GM19397 (cell line): Measurements from ENCODE around the gene AGPAT4.
"Not testable (repeated sequence)": the region's sequence is repeated elsewhere in the genome, so short reads cannot be mapped to it uniquely, and the experiment has no call there.

Source experiments
- ATAC-seq: cut with Tn5 transposase; IDR thresholded peaks from one replicate; pipeline ENCODE4 v1.9.1; 2021; ENCODE audit warnings: mild to moderate bottlenecking, moderate library complexity; ENCODE audit not compliant: unreplicated experiment

AGPAT4 gene

DNA sequence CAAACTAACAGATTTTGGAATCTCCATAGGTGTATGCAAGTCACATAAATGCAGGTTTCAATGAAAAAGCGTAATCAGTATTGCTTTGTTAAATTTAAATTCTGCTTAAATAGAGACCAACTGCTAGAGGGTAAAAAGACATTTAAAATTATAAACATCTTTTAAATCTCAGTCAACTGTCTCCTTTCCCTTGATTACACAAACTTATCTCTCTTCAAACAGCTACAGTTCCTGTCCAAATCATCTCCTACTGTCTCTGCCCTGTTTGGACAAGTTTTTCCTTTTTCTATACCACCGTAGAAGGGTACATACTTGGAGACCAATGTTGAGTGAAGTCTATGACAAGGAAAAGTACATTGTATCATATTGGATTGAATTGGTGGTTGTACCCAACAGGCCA lies 43.5 kb downstream of the AGPAT4 start:
- ATAC-seq = no peak

GRCh38 chr6:161228921-161229591 lies 44.8 kb downstream of the AGPAT4 start:
- ATAC-seq = no peak

- no peak for ATAC-seq
Observed at GRCh38 chr6:161228096-161228495, 45.8 kb downstream of the AGPAT4 start.

GRCh38 chr6:161227004-161227960 lies 46.6 kb downstream of the AGPAT4 start:
- ATAC-seq = peak; percentile 19

DNA sequence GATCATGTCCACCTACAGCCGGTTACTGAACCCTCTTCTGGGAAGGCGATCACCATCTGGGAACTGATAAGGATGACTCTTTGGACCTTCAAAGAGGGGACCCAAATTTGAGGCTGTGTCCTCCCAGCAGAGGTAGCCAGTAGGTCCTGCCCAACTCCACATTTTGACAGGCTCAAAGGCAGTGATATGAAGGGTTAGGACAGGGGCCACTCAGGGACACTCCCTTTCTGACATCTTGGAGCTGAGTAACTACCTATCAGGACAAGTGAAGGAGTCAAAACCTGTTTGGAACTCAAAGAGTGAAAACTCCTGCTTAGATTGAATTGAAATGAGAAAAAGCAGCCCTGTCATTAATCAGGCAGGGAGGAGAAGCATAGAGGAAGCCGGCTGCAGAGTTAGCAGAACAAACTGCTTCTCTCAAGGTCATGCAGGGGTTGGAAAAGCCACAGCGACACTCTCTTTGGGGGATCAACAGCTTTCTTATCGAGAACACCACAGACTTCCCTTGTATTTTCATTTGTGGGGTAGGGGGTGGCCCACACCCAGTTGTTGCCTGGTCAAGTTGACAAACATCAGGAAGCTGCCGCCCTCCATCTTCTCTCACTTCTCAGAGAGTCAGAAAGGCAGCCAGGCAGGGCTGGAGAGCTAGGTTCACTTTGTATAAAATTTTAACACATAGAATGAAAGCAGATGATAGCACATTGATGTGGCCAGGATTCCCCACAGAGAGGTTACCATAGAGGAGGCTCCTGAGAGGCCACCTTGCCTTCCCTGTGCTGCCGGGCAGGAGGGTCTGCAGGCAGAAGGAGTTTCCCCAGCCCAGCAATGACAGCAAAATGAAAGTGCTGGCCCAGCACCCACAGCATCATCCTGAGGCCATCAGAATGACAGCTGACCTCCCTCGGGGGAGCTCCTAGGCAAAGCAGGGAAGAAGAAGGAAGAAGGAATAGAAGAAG lies 47.6 kb downstream of the AGPAT4 start:
- peak; percentile 51 for ATAC-seq

GRCh38 chr6:161225681-161226008 lies 48.2 kb downstream of the AGPAT4 start:
- no peak for ATAC-seq

DNA sequence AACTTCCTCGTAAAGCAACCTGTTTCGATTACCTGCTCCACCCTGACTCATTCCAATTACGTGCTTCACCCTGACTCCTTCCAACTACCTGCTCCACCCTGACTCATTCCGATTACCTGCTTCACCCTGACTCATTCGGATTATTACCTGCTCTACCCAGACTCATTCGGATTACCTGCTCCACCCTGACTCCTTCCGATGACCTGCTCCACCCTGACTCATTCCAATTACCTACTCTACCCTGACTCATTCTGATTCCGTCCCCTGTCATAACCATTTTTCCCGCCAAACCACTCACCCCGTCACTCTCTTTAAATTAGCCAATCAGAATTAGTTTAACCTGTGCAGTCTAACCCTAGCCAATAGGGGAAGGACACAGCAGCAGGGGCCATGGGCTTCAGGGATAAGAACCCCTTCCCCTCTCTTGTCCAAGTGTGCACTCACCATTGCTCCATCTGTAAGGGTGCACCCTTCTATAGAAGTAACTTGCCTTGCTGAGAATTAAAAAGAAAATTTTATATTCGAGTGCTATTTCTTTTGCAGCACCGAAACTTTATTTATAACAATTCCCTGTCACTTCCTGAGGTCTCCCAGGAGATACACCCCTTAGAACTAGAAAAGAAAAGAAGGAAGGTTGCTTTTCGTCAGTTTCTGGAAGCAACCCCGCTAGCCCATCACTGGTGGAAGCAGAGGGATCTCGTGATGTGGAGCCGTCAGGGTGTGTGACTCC lies 48.7 kb downstream of the AGPAT4 start:
- ATAC-seq = not testable (repeated sequence)

- no peak for ATAC-seq
Observed at GRCh38 chr6:161223646-161224045, 50.2 kb downstream of the AGPAT4 start.

- no peak for ATAC-seq
Observed at GRCh38 chr6:161222706-161223234, 51.1 kb downstream of the AGPAT4 start.

GRCh38 chr6:161220346-161220745 lies 53.5 kb downstream of the AGPAT4 start:
- ATAC-seq = no peak

- no peak for ATAC-seq
Observed at GRCh38 chr6:161219680-161220079, 54.2 kb downstream of the AGPAT4 start.

- no peak for ATAC-seq
Observed at GRCh38 chr6:161218222-161218621, 55.6 kb downstream of the AGPAT4 start.

- ATAC-seq = no peak
Observed at GRCh38 chr6:161217628-161218027, 56.2 kb downstream of the AGPAT4 start.

DNA sequence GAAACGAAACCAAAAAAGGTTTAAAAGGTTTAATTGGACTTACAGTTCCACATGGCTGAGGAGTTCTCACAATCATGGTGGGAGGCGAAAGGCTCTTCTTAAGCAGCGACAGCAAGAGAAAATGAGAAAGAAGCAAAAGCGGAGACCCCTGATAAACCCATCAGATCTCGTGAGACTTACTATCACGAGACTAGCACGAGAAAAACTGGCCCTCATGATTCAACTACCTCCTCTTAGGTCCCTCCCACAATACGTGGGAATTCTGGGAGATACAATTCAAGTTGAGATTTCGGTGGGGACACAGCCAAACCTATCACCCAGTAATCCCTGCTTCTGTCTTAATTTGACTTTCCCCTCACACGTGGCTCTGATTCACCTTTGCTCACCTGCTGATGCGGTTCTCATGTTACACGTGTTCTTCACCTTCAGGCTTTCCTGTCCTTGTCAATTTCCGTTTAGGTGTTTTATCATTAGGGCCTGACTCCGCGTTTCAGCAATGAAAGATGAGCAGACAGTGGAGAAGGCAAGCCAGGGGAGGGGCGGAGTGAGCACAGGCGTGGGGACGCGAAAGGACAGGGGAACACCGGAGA lies 57.1 kb downstream of the AGPAT4 start:
- no peak for ATAC-seq

GRCh38 chr6:161215876-161216615 lies 57.8 kb downstream of the AGPAT4 start:
- ATAC-seq = no peak

GRCh38 chr6:161215193-161215592 lies 58.7 kb downstream of the AGPAT4 start:
- no peak for ATAC-seq

DNA sequence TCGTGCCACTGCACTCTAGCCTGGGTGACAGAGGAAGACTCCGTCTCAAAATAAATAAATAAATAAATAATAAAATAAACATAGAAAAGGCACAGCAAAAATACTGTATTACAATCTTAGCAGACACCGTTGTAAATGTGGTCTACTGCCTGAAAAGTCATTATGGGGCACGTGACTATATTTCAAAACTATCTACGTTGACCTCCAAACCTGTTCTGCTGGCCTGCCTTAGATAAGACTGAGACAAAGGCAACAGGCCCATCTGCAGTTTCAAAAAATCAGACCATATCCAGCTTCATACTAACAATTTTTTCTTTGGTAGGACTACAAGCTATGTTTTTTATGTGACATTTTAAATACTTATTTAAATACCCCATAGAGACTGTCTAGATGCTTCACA lies 59.1 kb downstream of the AGPAT4 start:
- no peak for ATAC-seq

- ATAC-seq = no peak
Observed at GRCh38 chr6:161212902-161213301, 61.0 kb downstream of the AGPAT4 start.

GRCh38 chr6:161211380-161212035 lies 62.4 kb downstream of the AGPAT4 start:
- no peak for ATAC-seq
